GM23338 (cell line): Measurements from ENCODE around the gene PCBP2. TPM values are rescaled to one million over a fixed set of nuclear protein-coding genes. Genes with fewer than 3 reads are reported as not detected.
A peak's percentile ranks its signal among the peaks of the same experiment; 100 is the strongest.

Source experiments
- ATAC-seq: fragments of 200-7000 bp; cut with Tn5 transposase; 3 replicates; pipeline ENCODE4 v1.9.1; 2020
- DNase-seq: peaks from one replicate; pipeline ENCODE4 v3.0.0-alpha.2; 2015; ENCODE audit warnings: low spot score
- H2AFZ ChIP-seq: fragments of 200-600 bp; sonication (generic); 2 replicates; pipeline ENCODE4 v1.8.0; 2016; ENCODE audit warnings: antibody characterized with exemption, mild to moderate bottlenecking, moderate library complexity
- H3F3A ChIP-seq: fragments of 200-600 bp; sonication (generic); replicated peaks from 2 replicates; pipeline ENCODE4 v1.8.0; 2017; ENCODE audit warnings: antibody characterized with exemption, mixed run types, low read depth
- H3K27ac ChIP-seq: fragments of 200-600 bp; sonication (generic); 2 replicates; pipeline ENCODE4 v1.6.1; 2016; ENCODE audit warnings: low read depth
- H3K27me3 ChIP-seq: fragments of 200-600 bp; sonication (generic); 2 replicates; pipeline ENCODE4 v1.8.0; 2016; ENCODE audit warnings: mild to moderate bottlenecking, mixed run types, moderate library complexity; ENCODE audit not compliant: insufficient read depth
- H3K36me3 ChIP-seq: fragments of 200-600 bp; sonication (generic); 2 replicates; pipeline ENCODE4 v1.8.0; 2016; ENCODE audit warnings: mild to moderate bottlenecking; ENCODE audit not compliant: insufficient read depth
- H3K4me1 ChIP-seq: fragments of 200-600 bp; sonication (generic); 2 replicates; pipeline ENCODE4 v1.8.0; 2016; ENCODE audit warnings: mild to moderate bottlenecking, moderate library complexity; ENCODE audit not compliant: insufficient read depth
- H3K4me2 ChIP-seq: fragments of 200-600 bp; sonication (generic); 2 replicates; pipeline ENCODE4 v1.7.1; 2017; ENCODE audit warnings: mixed run types
- H3K4me3 ChIP-seq: fragments of 200-600 bp; sonication (generic); 2 replicates; pipeline ENCODE4 v1.6.1; 2016; ENCODE audit warnings: mixed run types
- H3K79me2 ChIP-seq: fragments of 200-600 bp; sonication (generic); replicated peaks from 2 replicates; pipeline ENCODE4 v1.8.0; 2017; ENCODE audit warnings: mild to moderate bottlenecking; ENCODE audit not compliant: insufficient read depth
- H3K9me2 ChIP-seq: fragments of 200-600 bp; sonication (generic); 2 replicates; pipeline ENCODE4 v1.8.0; 2017; ENCODE audit not compliant: insufficient read depth
- H4K20me1 ChIP-seq: fragments of 200-600 bp; sonication (generic); replicated peaks from 2 replicates; pipeline ENCODE4 v1.8.0; 2017; ENCODE audit warnings: mild to moderate bottlenecking; ENCODE audit not compliant: insufficient read depth
- H3K27ac Mint-ChIP-seq: 2 replicates; pipeline ENCODE4 v1.8.0; 2020; ENCODE audit warnings: inconsistent platforms, mild to moderate bottlenecking, moderate library complexity, mixed read lengths
- H3K27me3 Mint-ChIP-seq: 3 replicates; pipeline ENCODE4 v1.8.0; 2022; ENCODE audit warnings: low read depth, mild to moderate bottlenecking, moderate library complexity, mixed read lengths, inconsistent platforms; ENCODE audit not compliant: insufficient read depth, poor library complexity
- H3K36me3 Mint-ChIP-seq: 3 replicates; pipeline ENCODE4 v1.8.0; 2021; ENCODE audit warnings: low read depth, mild to moderate bottlenecking, inconsistent platforms, moderate library complexity, mixed read lengths
- H3K4me1 Mint-ChIP-seq: 3 replicates; pipeline ENCODE4 v1.8.0; 2020; ENCODE audit warnings: mild to moderate bottlenecking, inconsistent platforms, mixed read lengths
- H3K4me3 Mint-ChIP-seq: 3 replicates; pipeline ENCODE4 v1.8.0; 2021; ENCODE audit warnings: moderate library complexity, mild to moderate bottlenecking, inconsistent platforms, mixed read lengths
- H3K9me3 Mint-ChIP-seq: 3 replicates; pipeline ENCODE4 v1.8.0; 2020; ENCODE audit warnings: moderate library complexity, mild to moderate bottlenecking, inconsistent platforms, mixed read lengths
- CREB1 ChIP-seq: fragments of 250-450 bp; sonication (Bioruptor Pico); IDR thresholded peaks from 2 replicates; pipeline ENCODE4 v1.5.0; 2020; ENCODE audit warnings: low read depth, mild to moderate bottlenecking, moderate library complexity
- ETS1 ChIP-seq: IDR thresholded peaks from 2 replicates; pipeline ENCODE4 v1.6.1; 2016; ENCODE audit warnings: antibody characterized with exemption
- EZH2 ChIP-seq: fragments of 200-600 bp; sonication (generic); IDR thresholded peaks from one replicate; pipeline ENCODE4 v1.8.0; 2017; ENCODE audit warnings: antibody characterized with exemption, mild to moderate bottlenecking, low read depth; ENCODE audit not compliant: unreplicated experiment
- EZH2phosphoT487 ChIP-seq: fragments of 200-600 bp; sonication (generic); IDR thresholded peaks from one replicate; pipeline ENCODE4 v1.8.1; 2018; ENCODE audit warnings: antibody characterized with exemption; ENCODE audit not compliant: unreplicated experiment
- JUNB ChIP-seq: IDR thresholded peaks from one replicate; pipeline ENCODE4 v1.6.1; 2016; ENCODE audit warnings: antibody characterized with exemption; ENCODE audit not compliant: unreplicated experiment
- NANOG ChIP-seq: IDR thresholded peaks from 2 replicates; pipeline ENCODE4 v1.6.1; 2016; ENCODE audit warnings: antibody characterized with exemption, borderline replicate concordance
- POLR2AphosphoS5 ChIP-seq: IDR thresholded peaks from 2 replicates; pipeline ENCODE4 v1.6.1; 2016; ENCODE audit warnings: antibody characterized with exemption, low read depth
- REST ChIP-seq: IDR thresholded peaks from one replicate; pipeline ENCODE4 v1.6.1; 2018; ENCODE audit warnings: antibody characterized with exemption; ENCODE audit not compliant: unreplicated experiment
- STAT1 ChIP-seq: IDR thresholded peaks from one replicate; pipeline ENCODE4 v1.6.1; 2016; ENCODE audit warnings: antibody characterized with exemption; ENCODE audit not compliant: unreplicated experiment
- ZNF114 ChIP-seq: fragments of 250-450 bp; sonication (Bioruptor Pico); IDR thresholded peaks from 2 replicates; pipeline ENCODE4 v1.5.0; 2020; ENCODE audit warnings: mild to moderate bottlenecking, moderate library complexity
- polyA plus RNA-seq: library from polyadenylated mRNA; unstranded; fragments of >200 nt; fragmentation: Nextera tagmentation; extraction: Ambion mirVana; gene quantifications from 2 replicates; pipeline ENCODE4 v1.2.1, GENCODE V29; 2016
- total RNA-seq: library from RNA; depleted of rRNA; stranded (reverse); fragments of >200 nt; shearing (Covaris generic); gene quantifications from 2 replicates; pipeline ENCODE4 v1.2.3, GENCODE V29; 2014
- TF ChIP-seq, protein P1 (sequence below), 2 experiments: fragments of 200-600 bp in 1 of 2; sonication (generic) in 1 of 2; conservative IDR thresholded peaks; 2 replicates each; pipeline versions ENCODE4 v1.5.1 to v1.6.1; 2016 to 2017; ENCODE audit warnings: antibody characterized with exemption in 2 of 2, low read depth in 2 of 2, mild to moderate bottlenecking in 2 of 2, moderate library complexity in 1 of 2

Gene PCBP2
- total and polyA plus RNA-seq, 2 experiments from 2014 or later = 397 to 676 TPM

DNA sequence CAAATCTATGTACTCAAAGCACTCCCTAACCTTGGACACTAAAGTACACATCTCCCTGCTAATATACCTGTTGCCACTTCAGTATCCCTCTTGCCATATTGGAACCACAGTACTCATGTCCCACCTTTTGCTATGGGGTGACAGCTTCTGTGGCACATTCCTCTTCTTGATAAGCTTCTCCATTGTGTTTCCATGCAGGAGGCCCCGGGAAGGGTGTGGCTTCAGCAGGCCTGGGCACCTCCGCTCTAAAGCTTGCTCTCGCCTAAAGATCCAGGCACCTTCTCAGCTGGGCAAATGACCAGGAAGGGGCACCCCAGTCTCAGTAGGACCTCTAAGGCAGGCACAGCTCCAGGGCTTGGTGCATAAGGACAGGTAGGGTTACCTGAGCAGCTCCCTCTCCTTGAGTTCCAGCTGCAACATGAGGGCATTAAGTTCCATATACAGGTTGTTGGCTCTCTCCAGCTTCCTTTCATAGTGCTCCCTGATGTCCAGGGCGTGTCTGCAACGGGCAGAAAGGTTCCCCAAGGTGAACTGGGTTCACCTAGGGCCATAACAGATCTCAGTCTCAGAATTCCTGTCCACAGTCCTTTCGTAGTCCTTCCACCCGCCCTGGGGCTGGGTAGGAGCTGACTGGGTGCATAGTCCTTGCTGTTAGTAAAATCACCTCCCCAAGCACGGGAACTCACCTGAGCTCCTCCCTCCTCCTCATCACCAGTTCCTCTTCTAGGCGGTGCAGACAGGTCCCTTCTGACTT is 31.5 kb downstream of the PCBP2 start:
- Mint-ChIP-seq H3K27ac (peak overlapping the region; percentile 25), H3K9me3 (no peaks in the 10 kb centered on the region; the same call in 2 of the 3 replicates), H3K4me1 (peaks cover 20% of the 10 kb centered on the region), H3K27me3 (peaks cover 36% of the 10 kb centered on the region), H3K4me3 (no peak overlapping the region), H3K36me3 (peaks cover 77% of the 10 kb centered on the region)
- peak; percentile 43 for TF ChIP-seq POLR2AphosphoS5
- TF ChIP-seq CREB1 = no peak
- peak overlapping the region; percentile 69; the same call in 1 of the 2 replicates for H3K27ac ChIP-seq
- no peaks in the 10 kb centered on the region; the same call in 1 of the 2 replicates for H3K79me2 ChIP-seq
- H3K27me3 ChIP-seq = no peaks in the 10 kb centered on the region
- DNase-seq (peak; percentile 37), ATAC-seq (peak; percentile 9)
- no peak overlapping the region for H3K4me2 ChIP-seq
- peaks cover 37% of the 10 kb centered on the region for H3F3A ChIP-seq
- peaks cover 17% of the 10 kb centered on the region for H3K4me1 ChIP-seq
- no peaks in the 10 kb centered on the region for H3K9me2 ChIP-seq
- H2AFZ ChIP-seq = no peak overlapping the region
- H3K4me3 ChIP-seq = no peak overlapping the region
- peaks cover 25% of the 10 kb centered on the region for H3K36me3 ChIP-seq
- H4K20me1 ChIP-seq = peaks cover 40% of the 10 kb centered on the region

- H3K27ac Mint-ChIP-seq = no peak overlapping the region
- Histone ChIP-seq H3K27ac (no peak overlapping the region), H3K4me3 (no peak overlapping the region), H3K4me1 (peaks cover 12% of the 10 kb centered on the region), H3K27me3 (no peaks in the 10 kb centered on the region), H4K20me1 (peaks cover 37% of the 10 kb centered on the region), H3K4me2 (no peak overlapping the region), H3K79me2 (no peaks in the 10 kb centered on the region), H3F3A (peaks cover 34% of the 10 kb centered on the region), H3K36me3 (peaks cover 19% of the 10 kb centered on the region), H2AFZ (no peak overlapping the region), H3K9me2 (no peaks in the 10 kb centered on the region)
- peaks cover 36% of the 10 kb centered on the region for H3K27me3 Mint-ChIP-seq
- ATAC-seq (no peak), DNase-seq (no peak)
- H3K4me1 Mint-ChIP-seq = peaks cover 20% of the 10 kb centered on the region
- peaks cover 71% of the 10 kb centered on the region for H3K36me3 Mint-ChIP-seq
- no peak overlapping the region for H3K4me3 Mint-ChIP-seq
- H3K9me3 Mint-ChIP-seq = no peaks in the 10 kb centered on the region; the same call in 2 of the 3 replicates
- TF ChIP-seq STAT1 = no peak
- no peak for TF ChIP-seq CREB1
- TF ChIP-seq REST = no peak
- TF ChIP-seq ZNF114 = no peak
- TF ChIP-seq NANOG = no peak
- TF ChIP-seq EZH2phosphoT487 = no peak
- no peak for TF ChIP-seq JUNB
- TF ChIP-seq POLR2AphosphoS5 = no peak
- TF ChIP-seq, protein P1, sequence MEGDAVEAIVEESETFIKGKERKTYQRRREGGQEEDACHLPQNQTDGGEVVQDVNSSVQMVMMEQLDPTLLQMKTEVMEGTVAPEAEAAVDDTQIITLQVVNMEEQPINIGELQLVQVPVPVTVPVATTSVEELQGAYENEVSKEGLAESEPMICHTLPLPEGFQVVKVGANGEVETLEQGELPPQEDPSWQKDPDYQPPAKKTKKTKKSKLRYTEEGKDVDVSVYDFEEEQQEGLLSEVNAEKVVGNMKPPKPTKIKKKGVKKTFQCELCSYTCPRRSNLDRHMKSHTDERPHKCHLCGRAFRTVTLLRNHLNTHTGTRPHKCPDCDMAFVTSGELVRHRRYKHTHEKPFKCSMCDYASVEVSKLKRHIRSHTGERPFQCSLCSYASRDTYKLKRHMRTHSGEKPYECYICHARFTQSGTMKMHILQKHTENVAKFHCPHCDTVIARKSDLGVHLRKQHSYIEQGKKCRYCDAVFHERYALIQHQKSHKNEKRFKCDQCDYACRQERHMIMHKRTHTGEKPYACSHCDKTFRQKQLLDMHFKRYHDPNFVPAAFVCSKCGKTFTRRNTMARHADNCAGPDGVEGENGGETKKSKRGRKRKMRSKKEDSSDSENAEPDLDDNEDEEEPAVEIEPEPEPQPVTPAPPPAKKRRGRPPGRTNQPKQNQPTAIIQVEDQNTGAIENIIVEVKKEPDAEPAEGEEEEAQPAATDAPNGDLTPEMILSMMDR (conservative IDR thresholded peaks at IDR 0.05; ENCODE audit: low read depth in 2 of 2) = no peak
- TF ChIP-seq EZH2 = no peak
- no peak for TF ChIP-seq ETS1
Observed at GRCh38 chr12:53483979-53484377, 32.1 kb downstream of the PCBP2 start.
